Peyer's patch (tissue), 4 donors: Measurements from ENCODE around the gene AFF2.

Experiments
- POLR2A ChIP-seq, 2 donors: fragments of 450-650 bp; IDR thresholded peaks; one replicate each; pipeline ENCODE4 v1.5.1; 2017; ENCODE audit warnings: antibody characterized with exemption in 2 of 2, mild to moderate bottlenecking in 2 of 2, moderate library complexity in 2 of 2
- TF ChIP-seq, protein P1 (sequence below), 6 experiments: fragments of 450-650 bp in 4 of 6; fragments of 200-600 bp in 2 of 6; sonication (generic) in 1 of 6; IDR thresholded peaks; one replicate each; pipeline ENCODE4 v1.5.1; 2017 to 2019; ENCODE audit warnings: antibody characterized with exemption in 6 of 6, mild to moderate bottlenecking in 3 of 6, moderate library complexity in 1 of 6

DNA sequence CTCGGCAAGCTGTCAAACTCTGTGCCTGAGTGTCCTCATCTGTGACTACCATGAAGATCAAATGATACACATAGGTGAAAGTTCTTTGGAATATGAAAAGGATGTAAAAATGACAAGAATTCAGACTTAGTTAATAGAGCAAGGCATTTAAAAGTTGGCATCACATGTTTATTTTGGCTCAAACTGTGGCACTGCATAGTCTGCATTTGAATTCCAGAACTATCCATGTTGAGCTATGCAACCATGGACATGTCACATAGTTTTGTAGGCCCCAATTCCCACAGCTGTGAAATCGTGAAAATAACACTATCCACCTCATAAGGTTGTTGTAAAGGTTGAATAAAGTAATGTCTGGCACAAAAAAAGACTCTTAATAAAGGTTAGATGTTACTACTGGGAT lies 33.9 kb downstream of the AFF2 start:
- no peak for TF ChIP-seq POLR2A (IDR thresholded peaks at IDR 0.05)
- TF ChIP-seq, protein P1, sequence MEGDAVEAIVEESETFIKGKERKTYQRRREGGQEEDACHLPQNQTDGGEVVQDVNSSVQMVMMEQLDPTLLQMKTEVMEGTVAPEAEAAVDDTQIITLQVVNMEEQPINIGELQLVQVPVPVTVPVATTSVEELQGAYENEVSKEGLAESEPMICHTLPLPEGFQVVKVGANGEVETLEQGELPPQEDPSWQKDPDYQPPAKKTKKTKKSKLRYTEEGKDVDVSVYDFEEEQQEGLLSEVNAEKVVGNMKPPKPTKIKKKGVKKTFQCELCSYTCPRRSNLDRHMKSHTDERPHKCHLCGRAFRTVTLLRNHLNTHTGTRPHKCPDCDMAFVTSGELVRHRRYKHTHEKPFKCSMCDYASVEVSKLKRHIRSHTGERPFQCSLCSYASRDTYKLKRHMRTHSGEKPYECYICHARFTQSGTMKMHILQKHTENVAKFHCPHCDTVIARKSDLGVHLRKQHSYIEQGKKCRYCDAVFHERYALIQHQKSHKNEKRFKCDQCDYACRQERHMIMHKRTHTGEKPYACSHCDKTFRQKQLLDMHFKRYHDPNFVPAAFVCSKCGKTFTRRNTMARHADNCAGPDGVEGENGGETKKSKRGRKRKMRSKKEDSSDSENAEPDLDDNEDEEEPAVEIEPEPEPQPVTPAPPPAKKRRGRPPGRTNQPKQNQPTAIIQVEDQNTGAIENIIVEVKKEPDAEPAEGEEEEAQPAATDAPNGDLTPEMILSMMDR (IDR thresholded peaks at IDR 0.05) = no peak
